Spleen (tissue), 11 donors: ENCODE measurements around the gene PMF1. TPM values are rescaled to one million over a fixed set of nuclear protein-coding genes. Genes with fewer than 3 reads are reported as not detected.

ENCODE experiments used
- DNase-seq: peaks from one replicate; pipeline ENCODE4 v3.0.0-alpha.2; 2020
- H3K27ac ChIP-seq, 8 donors: fragments of 200-600 bp; sonication (generic) in 7 of 8; 1 replicate in 4 of 8; 2 replicates in 4 of 8; pipeline versions ENCODE4 v1.5.0 to v1.8.0; 2016 to 2021; ENCODE audit warnings: inconsistent platforms in 4 of 8, mild to moderate bottlenecking in 4 of 8, moderate library complexity in 1 of 8
- H3K27me3 ChIP-seq, 7 donors: fragments of 200-600 bp; sonication (generic) in 6 of 7; replicated peaks in 1 of 7; 1 replicate in 4 of 7; 2 replicates in 3 of 7; pipeline versions ENCODE4 v1.5.0 to v1.8.0; 2016 to 2021; ENCODE audit warnings: inconsistent platforms in 3 of 7, mild to moderate bottlenecking in 1 of 7
- H3K36me3 ChIP-seq, 6 donors: fragments of 200-600 bp; sonication (generic) in 5 of 6; 1 replicate in 4 of 6; 2 replicates in 2 of 6; pipeline versions ENCODE4 v1.5.0 to v1.8.0; 2016 to 2021; ENCODE audit warnings: inconsistent platforms in 2 of 6
- H3K4me1 ChIP-seq, 6 donors: fragments of 200-600 bp; sonication (generic) in 5 of 6; 1 replicate in 3 of 6; 2 replicates in 3 of 6; pipeline versions ENCODE4 v1.5.0 to v1.8.0; 2016 to 2021; ENCODE audit warnings: inconsistent platforms in 3 of 6
- H3K4me3 ChIP-seq, 8 donors: fragments of 200-600 bp; sonication (generic) in 7 of 8; 1 replicate in 4 of 8; 2 replicates in 4 of 8; pipeline versions ENCODE4 v1.5.0 to v1.8.0; 2016 to 2021; ENCODE audit warnings: inconsistent platforms in 4 of 8, mild to moderate bottlenecking in 4 of 8, moderate library complexity in 2 of 8
- H3K9me3 ChIP-seq, 8 donors: fragments of 200-600 bp; sonication (generic) in 7 of 8; 1 replicate in 4 of 8; 2 replicates in 4 of 8; pipeline versions ENCODE4 v1.5.0 to v1.8.0; 2016 to 2021; ENCODE audit warnings: inconsistent platforms in 4 of 8
- CTCF ChIP-seq, 11 experiments: fragments of 200-600 bp in 7 of 11; fragments of 450-650 bp in 4 of 11; sonication (generic) in 4 of 11; IDR thresholded peaks in 8 of 11; conservative IDR thresholded peaks in 3 of 11; 1 replicate in 7 of 11; 2 replicates in 4 of 11; pipeline versions ENCODE4 v1.4.0 to v1.8.0; 2016 to 2021; ENCODE audit warnings: antibody characterized with exemption in 11 of 11, inconsistent platforms in 4 of 11, mild to moderate bottlenecking in 1 of 11
- POLR2A ChIP-seq, 3 donors: fragments of 450-650 bp; IDR thresholded peaks; one replicate each; pipeline ENCODE4 v1.5.1; 2017; ENCODE audit warnings: antibody characterized with exemption in 3 of 3, mild to moderate bottlenecking in 1 of 3
- POLR2AphosphoS5 ChIP-seq, 3 donors: sonication (generic); formaldehyde crosslinking; IDR thresholded peaks; one replicate each; pipeline ENCODE4 v1.5.1; 2017; ENCODE audit warnings: antibody characterized with exemption in 3 of 3
- WGBS, 5 donors: extraction: QIAGEN DNeasy Blood & Tissue Kit in 3 of 5; methylation state at CpG; one replicate each; pipeline versions ENCODE4 v1.1.5 to v1.1.7; 2013 to 2018; 5-methylcytosine and 5-hydroxymethylcytosine counted together
- intact Hi-C: fragments of 100-400 bp; cut with DNase I; formaldehyde crosslinking; loops from one replicate; pipeline ENCODE4 v1.15.0; 2023; ENCODE audit warnings: low total_unique reads
- polyA plus RNA-seq, 3 donors: library from polyadenylated mRNA; stranded (reverse); fragments of 200-250 nt; gene quantifications; one replicate each; pipeline ENCODE4 v1.2.1, GENCODE V29; 2013
- total RNA-seq, 7 donors: library from RNA; depleted of rRNA in 3 of 7; stranded (reverse); fragments of >200 nt in 3 of 7; fragmentation: NEBNext Ultra II Directional in 4 of 7; extraction: Animal tissue kit (Norgen Biotek cat#: 25700) in 4 of 7; gene quantifications; one replicate each; pipeline versions ENCODE4 v1.1.0 to v1.2.1, GENCODE V29; 2016 to 2021
- donor health status: healthy with polysubstance abuse.
- donor health status: DM: no; HTN: no; CAD: no; lungs with moderate emphysema.
- donor health status: DM: no; HTN: no; CAD: no.
- donor health status: Bipolar disorder and iron deficiency.
- donor health status: healthy.
- donor health status: DM: no; HTN: no; CAD: no.
- donor health status: DM: yes; HTN: yes; CAD: no.

PMF1 gene
- total and polyA plus RNA-seq, 10 donors, result 43.8 to 97.6 (median 60.4) TPM

GRCh38 chr1:156203331-156203730 lies 9.5 kb upstream of the PMF1 start:
- Histone ChIP-seq H3K4me1 (peaks cover 0 to 62% (median 39%) of the 10 kb centered on the region in 6 donors), H3K27me3 (no peaks in the 10 kb centered on the region), H3K4me3 (no peak overlapping the region), H3K27ac (peak overlapping the region in 7 of 8 donors; percentile 20 to 80 (median 38)), H3K36me3 (peaks cover 0 to 98% (median 40%) of the 10 kb centered on the region in 6 donors), H3K9me3 (no peaks in the 10 kb centered on the region)
- DNase-seq, result no peak
- intact Hi-C loops, result no loop called here
- TF ChIP-seq CTCF (IDR thresholded peaks at IDR 0.05 in 8 of 11, conservative IDR thresholded peaks at IDR 0.05 in 3 of 11) (no peak), POLR2AphosphoS5 (IDR thresholded peaks at IDR 0.05) (no peak), POLR2A (IDR thresholded peaks at IDR 0.05) (no peak)

GRCh38 chr1:156204686-156205085 lies 8.1 kb upstream of the PMF1 start:
- no peak for TF ChIP-seq POLR2A (IDR thresholded peaks at IDR 0.05)
- TF ChIP-seq POLR2AphosphoS5 (IDR thresholded peaks at IDR 0.05), result no peak
- Histone ChIP-seq H3K9me3 (no peaks in the 10 kb centered on the region), H3K27ac (peak overlapping the region in 1 of 8 donors; percentile 80), H3K27me3 (no peaks in the 10 kb centered on the region), H3K4me3 (no peak overlapping the region), H3K36me3 (peaks cover 0 to 100% (median 45%) of the 10 kb centered on the region in 6 donors), H3K4me1 (peaks cover 0 to 48% (median 33%) of the 10 kb centered on the region in 6 donors)
- 85 to 97% (median 87%) methylated on average over 3 of the region's 3 CpGs for WGBS, 5 donors
- intact Hi-C loops, result no loop called here
- DNase-seq, result no peak

GRCh38 chr1:156211243-156211642 lies 1.6 kb upstream of the PMF1 start:
- WGBS, 5 donors, result 93 to 97% (median 94%) methylated on average over 3 of the region's 3 CpGs
- DNase-seq, result no peak
- intact Hi-C loops, result no loop called here
- Histone ChIP-seq H3K4me1 (peaks cover 19 to 41% (median 28%) of the 10 kb centered on the region in 6 donors), H3K4me3 (no peak overlapping the region), H3K27me3 (no peaks in the 10 kb centered on the region), H3K27ac (peak overlapping the region in 1 of 8 donors; percentile 99), H3K36me3 (peaks cover 0 to 80% (median 29%) of the 10 kb centered on the region in 6 donors), H3K9me3 (no peaks in the 10 kb centered on the region)
- no peak for TF ChIP-seq POLR2A (IDR thresholded peaks at IDR 0.05)
- no peak for TF ChIP-seq CTCF (IDR thresholded peaks at IDR 0.05 in 8 of 11, conservative IDR thresholded peaks at IDR 0.05 in 3 of 11)
- TF ChIP-seq POLR2AphosphoS5 (IDR thresholded peaks at IDR 0.05), result no peak

- H3K4me3 ChIP-seq, result peak overlapping the region in 5 of 8 donors; percentile 53 to 82 (median 61)
- H3K36me3 ChIP-seq, result peaks cover 0 to 77% (median 25%) of the 10 kb centered on the region in 6 donors
- no peak for DNase-seq
- intact Hi-C loops, result no loop called here
- no peak for TF ChIP-seq CTCF (IDR thresholded peaks at IDR 0.05 in 8 of 11, conservative IDR thresholded peaks at IDR 0.05 in 3 of 11)
- no peak for TF ChIP-seq POLR2AphosphoS5 (IDR thresholded peaks at IDR 0.05)
- no peak for TF ChIP-seq POLR2A (IDR thresholded peaks at IDR 0.05)
- H3K4me1 ChIP-seq, result peaks cover 22 to 49% (median 30%) of the 10 kb centered on the region in 6 donors
- H3K27ac ChIP-seq, result peak overlapping the region; percentile 93 to 99 (median 98)
- H3K9me3 ChIP-seq, result no peaks in the 10 kb centered on the region
- WGBS, 5 donors, result 86 to 92% (median 90%) methylated on average over 9 of the region's 9 CpGs
- H3K27me3 ChIP-seq, result no peaks in the 10 kb centered on the region
These were observed 677 bp upstream of the PMF1 start for GRCh38 chr1:156212130-156212529.

- Histone ChIP-seq H3K36me3 (peaks cover 0 to 63% (median 13%) of the 10 kb centered on the region in 6 donors), H3K27me3 (no peaks in the 10 kb centered on the region), H3K27ac (peak overlapping the region; percentile 93 to 99 (median 98)), H3K9me3 (no peaks in the 10 kb centered on the region), H3K4me3 (peak overlapping the region; percentile 38 to 82 (median 57)), H3K4me1 (peaks cover 27 to 64% (median 44%) of the 10 kb centered on the region in 6 donors)
- DNase-seq, result no peak
- TF ChIP-seq POLR2A (IDR thresholded peaks at IDR 0.05), result no peak
- no peak for TF ChIP-seq POLR2AphosphoS5 (IDR thresholded peaks at IDR 0.05)
- TF ChIP-seq CTCF (IDR thresholded peaks at IDR 0.05 in 8 of 11, conservative IDR thresholded peaks at IDR 0.05 in 3 of 11), result no peak
- intact Hi-C loops, result no loop called here
- WGBS, 5 donors, result 21 to 30% (median 26%) methylated on average over 11 of the region's 11 CpGs
These were observed 798 bp downstream of the PMF1 start for GRCh38 chr1:156213644-156213966.
